Right atrium auricular region (tissue), 2 donors: ENCODE measurements around the gene GGTLC2. TPM values are rescaled to one million over a fixed set of nuclear protein-coding genes. Genes with fewer than 3 reads are reported as not detected.

Experiments
- DNase-seq: peaks from one replicate; pipeline ENCODE4 v3.0.0-alpha.2; 2019; ENCODE audit warnings: low spot score
- H3K27ac ChIP-seq, 2 donors: fragments of 200-600 bp; sonication (generic); 1 replicate in 1 of 2; 2 replicates in 1 of 2; pipeline ENCODE4 v1.5.1; 2016 to 2019
- H3K27me3 ChIP-seq, 2 donors: fragments of 200-600 bp; sonication (generic); one replicate each; pipeline versions ENCODE4 v1.5.1 to v1.6.0; 2017 to 2019
- H3K36me3 ChIP-seq: fragments of 200-600 bp; sonication (generic); one replicate; pipeline ENCODE4 v1.5.1; 2016
- H3K4me1 ChIP-seq, 2 donors: fragments of 200-600 bp; sonication (generic); one replicate each; pipeline versions ENCODE4 v1.5.1 to v1.6.0; 2017 to 2019
- H3K4me3 ChIP-seq, 2 donors: fragments of 200-600 bp; sonication (generic); 1 replicate in 1 of 2; 2 replicates in 1 of 2; pipeline ENCODE4 v1.5.1; 2017 to 2019; ENCODE audit warnings: mild to moderate bottlenecking in 1 of 2, moderate library complexity in 1 of 2
- H3K9me3 ChIP-seq, 2 donors: fragments of 200-600 bp; sonication (generic); one replicate each; pipeline ENCODE4 v1.5.1; 2019
- CTCF ChIP-seq, 2 donors: fragments of 200-600 bp; sonication (generic); IDR thresholded peaks; one replicate each; pipeline ENCODE4 v1.5.1; 2019; ENCODE audit warnings: antibody characterized with exemption in 2 of 2
- total RNA-seq, 2 donors: library from RNA; depleted of rRNA; stranded (reverse); fragments of >200 nt; gene quantifications; one replicate each; pipeline ENCODE4 v1.1.0, GENCODE V29; 2016

Gene GGTLC2
- total RNA-seq, 2 donors from 2014 or later: not detected

DNA sequence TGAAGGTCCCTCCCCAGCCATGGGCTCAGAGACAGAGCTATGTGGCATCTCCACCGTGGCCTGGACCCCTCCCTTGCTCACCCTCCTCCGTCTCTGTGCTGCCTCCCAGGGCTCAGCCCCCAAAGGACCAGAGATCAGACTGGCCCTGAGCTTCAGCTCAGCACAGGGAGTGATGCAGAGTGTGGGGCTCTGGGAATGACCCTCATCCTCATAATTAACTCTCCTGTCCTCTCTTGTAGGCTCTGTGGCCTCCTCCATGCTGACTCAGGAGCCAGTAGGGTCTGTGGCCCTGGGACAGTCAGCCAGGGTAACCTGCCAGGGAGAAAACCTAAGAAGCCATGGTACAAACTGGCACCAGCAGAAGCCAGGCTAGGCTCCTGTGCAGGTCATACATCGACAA lies 28.7 kb downstream of the GGTLC2 start:
- H3K9me3 ChIP-seq: no peaks in the 10 kb centered on the region
- no peaks in the 10 kb centered on the region for H3K27me3 ChIP-seq
- no peaks in the 10 kb centered on the region for H3K4me1 ChIP-seq

DNA sequence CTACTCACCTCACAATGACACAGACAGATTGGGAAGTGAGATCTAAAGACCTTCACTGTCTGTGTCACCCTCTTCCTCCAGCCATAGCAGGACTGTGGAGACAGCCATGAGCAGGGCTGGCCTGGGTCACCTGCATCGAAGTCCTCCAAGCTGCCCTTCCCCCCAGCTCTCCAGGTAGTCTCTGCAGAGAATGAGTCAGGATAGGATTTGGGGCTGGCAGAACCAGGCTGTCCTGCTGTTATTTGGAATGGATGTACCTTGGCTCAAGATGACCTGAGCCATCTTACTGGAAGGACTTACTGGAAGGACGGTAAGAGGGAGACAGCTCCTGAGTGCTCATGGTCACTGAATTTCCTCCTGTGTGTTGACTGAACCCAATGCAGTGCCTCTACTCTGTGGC lies 29.2 kb downstream of the GGTLC2 start:
- TF ChIP-seq CTCF (IDR thresholded peaks at IDR 0.05): no peak
- Histone ChIP-seq H3K27me3 (no peaks in the 10 kb centered on the region), H3K9me3 (no peaks in the 10 kb centered on the region), H3K36me3 (no peaks in the 10 kb centered on the region), H3K4me1 (no peaks in the 10 kb centered on the region), H3K4me3 (no peak overlapping the region), H3K27ac (no peak overlapping the region)
- no peak for DNase-seq

More for the DNA sequence above, 28.7 kb downstream of the GGTLC2 start:
- no peaks in the 10 kb centered on the region for H3K36me3 ChIP-seq
- TF ChIP-seq CTCF (IDR thresholded peaks at IDR 0.05): no peak
- no peak for DNase-seq
- no peak overlapping the region for H3K27ac ChIP-seq
- no peak overlapping the region for H3K4me3 ChIP-seq

DNA sequence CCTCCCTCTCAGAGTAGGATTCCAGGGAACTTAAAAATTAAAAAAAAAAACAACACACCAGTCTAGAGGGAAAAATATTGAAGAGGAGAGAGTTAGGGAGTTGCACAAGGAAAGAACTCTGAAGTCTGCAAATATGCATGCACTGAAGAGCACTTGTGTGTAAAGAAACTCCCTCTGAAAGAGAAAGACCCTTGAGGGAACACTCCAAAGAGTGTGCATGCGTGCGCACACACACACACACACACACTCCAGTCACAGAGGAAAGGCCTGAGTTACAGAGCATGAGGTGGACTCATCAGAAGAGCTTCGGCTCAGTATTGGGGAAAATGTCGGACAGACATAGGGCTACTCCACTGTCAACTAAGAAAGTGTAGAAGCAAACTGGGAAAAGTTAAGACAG lies 30.1 kb downstream of the GGTLC2 start:
- no peak for DNase-seq
- H3K36me3 ChIP-seq: no peaks in the 10 kb centered on the region
- H3K27ac ChIP-seq: no peak overlapping the region
- H3K27me3 ChIP-seq: no peaks in the 10 kb centered on the region
- H3K4me3 ChIP-seq: no peak overlapping the region
- H3K9me3 ChIP-seq: no peaks in the 10 kb centered on the region
- no peak for TF ChIP-seq CTCF (IDR thresholded peaks at IDR 0.05)
- H3K4me1 ChIP-seq: no peaks in the 10 kb centered on the region

DNA sequence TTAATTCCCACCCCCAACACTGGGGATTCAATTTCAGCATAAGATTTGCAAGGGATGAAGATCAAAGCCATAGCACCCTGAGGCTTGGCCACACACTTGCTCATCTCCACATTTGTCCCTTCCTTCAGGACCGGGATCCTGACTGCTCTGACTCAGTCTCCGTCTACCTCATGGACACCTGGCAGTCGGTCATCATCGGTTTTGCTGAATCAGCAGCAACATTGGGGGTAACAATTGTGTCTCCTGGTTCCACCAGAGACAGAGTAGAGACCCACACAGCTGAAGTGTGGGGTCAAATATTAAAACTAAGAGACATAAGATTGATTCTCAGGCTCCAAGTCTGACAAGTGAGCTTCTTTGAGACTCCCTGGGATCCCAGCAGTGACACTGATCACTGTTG lies 34.6 kb downstream of the GGTLC2 start:
- Histone ChIP-seq H3K9me3 (no peaks in the 10 kb centered on the region), H3K27me3 (no peaks in the 10 kb centered on the region), H3K27ac (no peak overlapping the region), H3K4me3 (no peak overlapping the region), H3K36me3 (no peaks in the 10 kb centered on the region), H3K4me1 (no peaks in the 10 kb centered on the region)
- TF ChIP-seq CTCF (IDR thresholded peaks at IDR 0.05): no peak
- no peak for DNase-seq

DNA sequence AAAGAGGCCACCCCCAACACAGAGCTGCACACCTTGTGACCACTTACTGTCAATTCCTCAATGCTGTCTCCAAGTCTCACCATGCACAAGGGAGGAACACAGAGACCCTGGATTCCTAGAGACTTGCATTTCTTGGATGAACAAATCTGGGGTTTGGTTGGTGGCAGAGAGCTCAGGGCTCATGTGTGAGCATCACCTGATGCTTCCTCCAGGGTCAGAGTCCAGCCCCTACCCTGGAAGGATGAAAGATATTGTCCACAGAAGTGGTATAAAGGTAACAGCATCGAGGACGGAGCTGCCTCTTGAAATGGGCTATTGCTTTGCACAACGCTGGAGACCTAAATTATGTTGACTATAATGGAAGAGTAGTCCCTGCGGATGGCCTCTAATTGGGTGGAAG lies 36.0 kb downstream of the GGTLC2 start:
- H3K36me3 ChIP-seq: no peaks in the 10 kb centered on the region
- no peak overlapping the region for H3K27ac ChIP-seq
- TF ChIP-seq CTCF (IDR thresholded peaks at IDR 0.05): no peak
- DNase-seq: no peak
- no peaks in the 10 kb centered on the region for H3K27me3 ChIP-seq
- H3K9me3 ChIP-seq: no peaks in the 10 kb centered on the region
- no peak overlapping the region for H3K4me3 ChIP-seq
- no peaks in the 10 kb centered on the region for H3K4me1 ChIP-seq

- DNase-seq: no peak
- Histone ChIP-seq H3K36me3 (no peaks in the 10 kb centered on the region), H3K27me3 (no peaks in the 10 kb centered on the region), H3K4me1 (no peaks in the 10 kb centered on the region), H3K4me3 (no peak overlapping the region), H3K27ac (no peak overlapping the region), H3K9me3 (no peaks in the 10 kb centered on the region)
- TF ChIP-seq CTCF (IDR thresholded peaks at IDR 0.05): no peak
Measured at GRCh38 chr22:22681221-22681739, 36.9 kb downstream of the GGTLC2 start.
